H1 (cell line): Measurements from ENCODE around the gene GAGE12J. TPM values are rescaled to one million over a fixed set of nuclear protein-coding genes. Genes with fewer than 3 reads are reported as not detected.
"Not testable (repeated sequence)": the region's sequence is repeated elsewhere in the genome, so short reads cannot be mapped to it uniquely, and the experiment has no call there.

Experiments used
- CTCF ChIA-PET: fragments of 300-600 bp; sonication (Branson Sonifier 250); formaldehyde crosslinking; loops from one replicate; lab custom pipeline; 2021; ENCODE audit not compliant: partially characterized antibody; lab: Charles Lee
- POLR2A ChIA-PET: fragments of 300-600 bp; sonication (Branson Sonifier 250); formaldehyde crosslinking; loops from one replicate; lab custom pipeline; 2021; ENCODE audit warnings: inconsistent platforms; ENCODE audit not compliant: partially characterized antibody; lab: Charles Lee
- DNase-seq, 2 experiments: peaks; one replicate each; pipeline versions ENCODE4 v3.0.0 to v3.0.0-alpha.2; 2010 to 2022; ENCODE audit warnings: low spot score in 2 of 2, low read depth in 1 of 2, mixed read lengths in 1 of 2
- FAIRE-seq: peaks from 2 replicates; lab custom pipeline; 2011; peaks lifted over from hg19 to GRCh38; lab: Jason Lieb, UNC
- H2AFZ ChIP-seq: 2 replicates; pipeline ENCODE4 v1.8.1; 2012; ENCODE audit warnings: low read length, inconsistent platforms
- H2AK5ac ChIP-seq: 2 replicates; pipeline ENCODE4 v1.6.1; 2013; ENCODE audit warnings: low read depth, low read length
- H2BK120ac ChIP-seq: replicated peaks from 2 replicates; pipeline ENCODE3; 2013; ENCODE audit warnings: low read depth, low read length, inconsistent platforms
- H2BK12ac ChIP-seq: 2 replicates; pipeline ENCODE4 v1.6.1; 2013; ENCODE audit warnings: low read depth, low read length
- H2BK15ac ChIP-seq: 2 replicates; pipeline ENCODE4 v1.6.1; 2013; ENCODE audit warnings: low read length
- H2BK20ac ChIP-seq: 2 replicates; pipeline ENCODE4 v1.6.1; 2013; ENCODE audit warnings: low read length
- H2BK5ac ChIP-seq: 2 replicates; pipeline ENCODE4 v1.6.1; 2013; ENCODE audit warnings: low read depth, low read length
- H3K14ac ChIP-seq: 2 replicates; pipeline ENCODE4 v1.6.1; 2013; ENCODE audit warnings: inconsistent platforms; ENCODE audit not compliant: insufficient read length
- H3K18ac ChIP-seq: 2 replicates; pipeline ENCODE4 v1.6.1; 2013; ENCODE audit warnings: low read length; ENCODE audit errors: extremely low read depth
- H3K23ac ChIP-seq: 2 replicates; pipeline ENCODE4 v1.6.1; 2013; ENCODE audit warnings: inconsistent platforms; ENCODE audit not compliant: insufficient read length
- H3K23me2 ChIP-seq: 2 replicates; pipeline ENCODE4 v1.6.1; 2013; ENCODE audit warnings: low read depth, low read length
- H3K27ac ChIP-seq: 2 replicates; pipeline ENCODE4 v1.6.1; 2011; ENCODE audit warnings: low read depth, low read length, inconsistent platforms
- H3K27me3 ChIP-seq, 4 experiments: replicated peaks in 1 of 4; 1 replicate in 1 of 4; 2 replicates in 3 of 4; pipeline versions ENCODE4 v1.6.1 to v1.8.1; 2011 to 2013; ENCODE audit warnings: low read length in 3 of 4, mild to moderate bottlenecking in 3 of 4, inconsistent platforms in 2 of 4, mixed read lengths in 2 of 4, moderate library complexity in 1 of 4; ENCODE audit not compliant: control insufficient read depth in 3 of 4, insufficient read depth in 3 of 4; ENCODE audit errors: extremely low read depth in 1 of 4
- H3K36me3 ChIP-seq, 4 experiments: 2 replicates each; pipeline versions ENCODE4 v1.6.1 to v1.8.1; 2011 to 2013; ENCODE audit warnings: mild to moderate bottlenecking in 4 of 4, low read length in 3 of 4, moderate library complexity in 2 of 4, control low read depth in 1 of 4, inconsistent platforms in 1 of 4; ENCODE audit not compliant: insufficient read depth in 4 of 4, control insufficient read depth in 2 of 4
- H3K4ac ChIP-seq: replicated peaks from 2 replicates; pipeline ENCODE3; 2013; ENCODE audit warnings: low read length, low read depth, mixed read lengths, inconsistent platforms; ENCODE audit not compliant: insufficient read length
- H3K4me1 ChIP-seq, 4 experiments: replicated peaks in 1 of 4; 1 replicate in 1 of 4; 2 replicates in 3 of 4; pipeline versions ENCODE4 v1.6.1 to v1.8.1; 2011 to 2013; ENCODE audit warnings: low read length in 3 of 4, inconsistent platforms in 2 of 4, mixed read lengths in 1 of 4; ENCODE audit not compliant: insufficient read depth in 4 of 4, control insufficient read depth in 3 of 4
- H3K4me2 ChIP-seq, 2 experiments: 2 replicates each; pipeline versions ENCODE4 v1.6.1 to v1.8.1; 2011 to 2013; ENCODE audit warnings: low read depth in 2 of 2, low read length in 2 of 2, control low read depth in 1 of 2, inconsistent platforms in 1 of 2, mild to moderate bottlenecking in 1 of 2; ENCODE audit not compliant: insufficient read depth in 1 of 2
- H3K4me3 ChIP-seq, 4 experiments: fragments of 200-600, 300-600 bp in 1 of 4; sonication (generic), shearing (Covaris generic), sonication (Bioruptor Twin) in 1 of 4; 2 replicates each; pipeline versions ENCODE4 v1.5.1 to v1.8.1; 2011 to 2016; ENCODE audit warnings: low read length in 4 of 4, low read depth in 3 of 4, control low read depth in 2 of 4, inconsistent platforms in 2 of 4, mild to moderate bottlenecking in 2 of 4, mixed read lengths in 1 of 4, moderate library complexity in 1 of 4; ENCODE audit not compliant: insufficient read depth in 2 of 4; ENCODE audit errors: extremely low read depth in 1 of 4
- H3K56ac ChIP-seq: replicated peaks from 2 replicates; pipeline ENCODE3; 2013; ENCODE audit warnings: low read depth, mild to moderate bottlenecking, mixed read lengths, low read length, inconsistent platforms; ENCODE audit not compliant: insufficient read length
- H3K79me1 ChIP-seq: 2 replicates; pipeline ENCODE4 v1.6.1; 2013; ENCODE audit warnings: low read depth, low read length, control low read depth
- H3K79me2 ChIP-seq, 2 experiments: 2 replicates each; pipeline versions ENCODE4 v1.6.1 to v1.8.1; 2012 to 2013; ENCODE audit warnings: low read length in 2 of 2, mild to moderate bottlenecking in 2 of 2, inconsistent platforms in 1 of 2; ENCODE audit not compliant: insufficient read depth in 2 of 2, control insufficient read depth in 1 of 2
- H3K9ac ChIP-seq, 4 experiments: replicated peaks in 1 of 4; 1 replicate in 1 of 4; 2 replicates in 3 of 4; pipeline versions ENCODE4 v1.6.1 to v1.8.1; 2011 to 2013; ENCODE audit warnings: low read depth in 3 of 4, low read length in 3 of 4, control low read depth in 2 of 4, mild to moderate bottlenecking in 2 of 4, moderate library complexity in 2 of 4, inconsistent platforms in 1 of 4; ENCODE audit errors: extremely low read depth in 1 of 4
- H3K9me3 ChIP-seq, 2 experiments: 2 replicates each; pipeline versions ENCODE4 v1.6.1 to v1.8.1; 2012 to 2013; ENCODE audit warnings: mild to moderate bottlenecking in 2 of 2, moderate library complexity in 2 of 2, control low read depth in 1 of 2, inconsistent platforms in 1 of 2, low read depth in 1 of 2, low read length in 1 of 2, mixed read lengths in 1 of 2; ENCODE audit not compliant: insufficient read depth in 2 of 2
- H4K20me1 ChIP-seq, 2 experiments: replicated peaks in 1 of 2; 2 replicates each; pipeline versions ENCODE3 to v1.8.1; 2011 to 2013; ENCODE audit warnings: inconsistent platforms in 2 of 2, low read length in 2 of 2, mild to moderate bottlenecking in 1 of 2; ENCODE audit not compliant: insufficient read depth in 2 of 2, control insufficient read depth in 1 of 2
- H4K5ac ChIP-seq: 2 replicates; pipeline ENCODE4 v1.6.1; 2013; ENCODE audit warnings: low read length, low read depth, mixed read lengths, inconsistent platforms; ENCODE audit not compliant: insufficient read length
- H4K8ac ChIP-seq: 2 replicates; pipeline ENCODE4 v1.8.0; 2013; ENCODE audit warnings: mild to moderate bottlenecking, moderate library complexity, low read length, inconsistent platforms; ENCODE audit not compliant: insufficient read depth; ENCODE audit errors: extremely low read depth
- H4K91ac ChIP-seq: replicated peaks from 2 replicates; pipeline ENCODE3; 2013; ENCODE audit warnings: low read length, mixed read lengths, inconsistent platforms; ENCODE audit not compliant: insufficient read length
- WGBS, 2 experiments: shearing (Covaris generic) in 1 of 2; methylation state at CpG; one replicate each; pipeline versions ENCODE4 v1.1.6 to v1.1.7; 2013 to 2015; ENCODE audit warnings: low lambda C conversion rate in 2 of 2, mixed read lengths in 2 of 2, inconsistent platforms in 1 of 2, low coverage in 1 of 2, missing lambda C conversion rate in 1 of 2; ENCODE audit not compliant: insufficient replicate concordance in 2 of 2, insufficient coverage in 1 of 2, insufficient read length in 1 of 2; ENCODE audit errors: extremely low coverage in 1 of 2, missing lambda C conversion rate in 1 of 2; 5-methylcytosine and 5-hydroxymethylcytosine counted together
- polyA plus RNA-seq, 7 experiments: library from polyadenylated mRNA; depleted of rRNA in 3 of 7; stranded (reverse) in 5 of 7; unstranded in 2 of 7; fragments of >200 nt in 5 of 7; fragments of 200-250 nt in 2 of 7; gene quantifications; 1 replicate in 5 of 7; 2 replicates in 1 of 7; 4 replicates in 1 of 7; pipeline versions ENCODE4 v1.2.1 to v1.2.3, GENCODE V29; 2011 to 2013; ENCODE audit warnings: missing spikeins in 2 of 7, mixed read lengths in 2 of 7
- total RNA-seq: library from RNA; stranded (reverse); fragmentation: NEBNext Ultra II Directional; extraction: Animal tissue kit (Norgen Biotek cat#: 25700); gene quantifications from 2 replicates; pipeline ENCODE4 v1.2.1, GENCODE V29; 2021

Gene GAGE12J
- total and polyA plus RNA-seq, 2 of the 8 experiments (the other 6 are each of a cell fraction or from before 2014, with no cell fraction given), result not detected

GRCh38 chrX:49341449-49341848 lies 19.6 kb downstream of the GAGE12J start:
- H2BK120ac ChIP-seq, H3K56ac ChIP-seq, FAIRE-seq, H4K91ac ChIP-seq, H2AK5ac ChIP-seq, H3K14ac ChIP-seq, H3K9me3 ChIP-seq, H3K27me3 ChIP-seq, H3K4me2 ChIP-seq, H2BK15ac ChIP-seq, H3K23ac ChIP-seq, H3K4ac ChIP-seq, H4K8ac ChIP-seq, H2BK20ac ChIP-seq, H3K4me1 ChIP-seq, H3K4me3 ChIP-seq, H2AFZ ChIP-seq, H2BK5ac ChIP-seq, H3K79me1 ChIP-seq, H3K9ac ChIP-seq, H4K20me1 ChIP-seq, CTCF ChIA-PET, DNase-seq, H2BK12ac ChIP-seq, H3K36me3 ChIP-seq, H3K18ac ChIP-seq, H3K79me2 ChIP-seq, H4K5ac ChIP-seq, H3K23me2 ChIP-seq, POLR2A ChIA-PET, H3K27ac ChIP-seq: not testable (repeated sequence)
- no CpG with 5 or more reads among the region's 24 CpGs for WGBS, 2 experiments

GRCh38 chrX:49344496-49345175 lies 22.8 kb downstream of the GAGE12J start:
- H2BK15ac ChIP-seq, H3K18ac ChIP-seq, H3K14ac ChIP-seq, H4K8ac ChIP-seq, H3K4me2 ChIP-seq, H3K27me3 ChIP-seq, CTCF ChIA-PET, H3K27ac ChIP-seq, H2BK5ac ChIP-seq, POLR2A ChIA-PET, FAIRE-seq, H2BK12ac ChIP-seq, H2BK20ac ChIP-seq, H3K79me2 ChIP-seq, H3K9me3 ChIP-seq, H2AK5ac ChIP-seq, H3K4me3 ChIP-seq, H2BK120ac ChIP-seq, H3K9ac ChIP-seq, H3K23me2 ChIP-seq, H4K20me1 ChIP-seq, H4K91ac ChIP-seq, H3K4me1 ChIP-seq, H4K5ac ChIP-seq, H3K56ac ChIP-seq, H3K23ac ChIP-seq, H2AFZ ChIP-seq, H3K4ac ChIP-seq, DNase-seq, H3K79me1 ChIP-seq, H3K36me3 ChIP-seq: not testable (repeated sequence)
- 83% methylated on average over 11 of the region's 15 CpGs; no CpG with 5 or more reads in 1 of the 2 experiments for WGBS, 2 experiments
